GM06990 (cell line): ENCODE measurements around the gene NDST3.

Source experiments
- DNase-seq: peaks from one replicate; pipeline ENCODE4 v3.0.0-alpha.2; 2011; ENCODE audit not compliant: insufficient read length; ENCODE audit errors: extremely low read depth
- H3K27me3 ChIP-seq: replicated peaks from 2 replicates; pipeline ENCODE4 v1.6.0; 2011; ENCODE audit warnings: low read length; ENCODE audit not compliant: control insufficient read depth, insufficient read depth
- H3K36me3 ChIP-seq: 2 replicates; pipeline ENCODE4 v1.5.1; 2011; ENCODE audit warnings: low read length; ENCODE audit not compliant: control insufficient read depth, insufficient read depth
- H3K4me3 ChIP-seq: replicated peaks from 2 replicates; pipeline ENCODE4 v1.5.1; 2011; ENCODE audit warnings: low read depth, mild to moderate bottlenecking, control low read depth, low read length
- TF ChIP-seq, protein P1 (sequence below): IDR thresholded peaks from 2 replicates; pipeline ENCODE4 v1.5.1; 2011; ENCODE audit warnings: low read length, control low read depth, mild to moderate bottlenecking, inconsistent platforms; ENCODE audit not compliant: insufficient read depth, poor library complexity, severe bottlenecking

Gene NDST3

DNA sequence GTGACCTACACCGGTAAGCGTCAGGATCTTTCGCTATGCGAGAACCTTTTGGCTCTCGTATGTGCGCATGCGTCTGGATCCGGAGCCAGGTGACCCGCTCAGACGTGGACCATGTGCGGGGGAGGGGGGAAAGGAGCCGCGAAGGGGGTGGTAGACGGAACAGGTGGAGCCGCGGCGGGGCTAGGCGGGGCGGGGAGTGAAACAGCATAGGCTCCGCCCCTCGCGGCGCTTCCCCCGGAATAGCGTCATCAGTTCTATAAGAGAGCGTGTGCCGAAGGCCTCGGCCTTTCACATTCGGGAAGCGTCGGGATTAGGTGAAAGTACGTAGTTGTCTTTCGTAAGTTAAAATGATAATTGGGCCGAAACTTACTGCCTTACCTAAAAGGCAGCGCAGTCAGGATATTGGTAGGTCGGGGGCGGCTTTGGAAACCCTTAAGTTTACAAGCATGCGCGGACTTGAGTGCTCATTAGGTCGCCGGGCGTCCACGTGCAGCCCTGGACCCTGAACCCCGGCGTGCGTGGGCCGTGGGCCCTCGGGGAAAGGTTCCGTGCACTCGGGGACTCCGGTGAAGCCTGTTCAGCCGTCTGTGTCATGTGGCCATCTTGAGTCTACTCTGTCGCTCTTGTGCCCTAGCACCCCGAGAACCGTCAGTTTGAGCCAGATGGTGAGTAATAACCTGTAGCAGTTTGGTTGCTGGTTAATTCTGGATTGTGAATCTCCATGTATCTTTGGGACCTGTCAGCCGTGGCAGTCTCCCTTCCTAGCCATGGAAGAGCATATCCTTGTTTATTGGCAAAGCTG is 244.4 kb downstream of the NDST3 start:
- TF ChIP-seq, protein P1, sequence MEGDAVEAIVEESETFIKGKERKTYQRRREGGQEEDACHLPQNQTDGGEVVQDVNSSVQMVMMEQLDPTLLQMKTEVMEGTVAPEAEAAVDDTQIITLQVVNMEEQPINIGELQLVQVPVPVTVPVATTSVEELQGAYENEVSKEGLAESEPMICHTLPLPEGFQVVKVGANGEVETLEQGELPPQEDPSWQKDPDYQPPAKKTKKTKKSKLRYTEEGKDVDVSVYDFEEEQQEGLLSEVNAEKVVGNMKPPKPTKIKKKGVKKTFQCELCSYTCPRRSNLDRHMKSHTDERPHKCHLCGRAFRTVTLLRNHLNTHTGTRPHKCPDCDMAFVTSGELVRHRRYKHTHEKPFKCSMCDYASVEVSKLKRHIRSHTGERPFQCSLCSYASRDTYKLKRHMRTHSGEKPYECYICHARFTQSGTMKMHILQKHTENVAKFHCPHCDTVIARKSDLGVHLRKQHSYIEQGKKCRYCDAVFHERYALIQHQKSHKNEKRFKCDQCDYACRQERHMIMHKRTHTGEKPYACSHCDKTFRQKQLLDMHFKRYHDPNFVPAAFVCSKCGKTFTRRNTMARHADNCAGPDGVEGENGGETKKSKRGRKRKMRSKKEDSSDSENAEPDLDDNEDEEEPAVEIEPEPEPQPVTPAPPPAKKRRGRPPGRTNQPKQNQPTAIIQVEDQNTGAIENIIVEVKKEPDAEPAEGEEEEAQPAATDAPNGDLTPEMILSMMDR = no peak
- Histone ChIP-seq H3K4me3 (peak overlapping the region; percentile 87), H3K27me3 (no peaks in the 10 kb centered on the region), H3K36me3 (peaks cover 9% of the 10 kb centered on the region)
- peak; percentile 97 for DNase-seq

DNA sequence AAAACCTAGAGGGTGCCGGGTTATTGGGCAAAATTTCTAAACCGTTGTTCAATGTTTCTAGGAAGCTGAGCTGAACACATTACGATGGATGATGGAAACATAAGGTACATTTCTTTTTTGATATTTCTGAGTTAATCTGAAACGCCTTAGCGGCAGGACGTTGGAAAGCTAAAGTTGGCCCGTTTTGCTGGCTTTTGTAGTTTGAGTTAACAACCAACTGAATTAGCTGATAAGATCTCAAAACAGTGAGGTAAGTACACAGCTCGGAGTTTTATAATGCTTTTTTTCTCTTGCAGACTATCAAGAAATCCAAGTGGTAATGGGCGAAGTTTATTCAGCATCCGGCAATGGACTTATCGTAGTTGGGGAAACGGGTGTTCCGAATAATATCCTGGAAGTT is 245.0 kb downstream of the NDST3 start:
- H3K36me3 ChIP-seq = peaks cover 9% of the 10 kb centered on the region
- peak overlapping the region; percentile 87 for H3K4me3 ChIP-seq
- TF ChIP-seq, protein P1 = no peak
- no peak for DNase-seq
- H3K27me3 ChIP-seq = no peaks in the 10 kb centered on the region

DNA sequence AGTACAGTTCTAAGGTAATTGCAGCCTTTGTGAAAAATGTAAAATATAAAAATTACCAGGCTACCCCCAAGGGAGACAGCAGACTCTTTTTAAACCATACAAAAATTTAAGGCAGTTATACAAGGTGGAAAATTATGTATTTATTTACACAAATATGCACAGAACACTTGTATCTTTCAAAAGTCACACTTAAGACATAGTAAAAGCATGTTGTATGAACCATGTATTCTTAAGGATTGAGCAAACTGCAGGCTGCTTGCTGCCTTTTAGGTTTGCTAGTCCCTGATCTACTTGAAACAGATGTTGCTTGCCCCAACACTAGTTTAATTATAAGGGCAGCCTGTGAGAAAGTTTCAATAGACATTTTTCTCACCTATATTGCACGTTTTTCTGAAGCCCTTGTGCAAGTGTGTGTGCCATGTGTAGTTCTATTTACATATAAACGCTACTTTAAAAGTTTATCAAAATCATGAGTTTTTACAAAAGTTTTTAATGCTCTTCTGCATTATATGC is 245.7 kb downstream of the NDST3 start:
- Histone ChIP-seq H3K27me3 (no peaks in the 10 kb centered on the region), H3K4me3 (peak overlapping the region; percentile 87), H3K36me3 (peaks cover 9% of the 10 kb centered on the region)
- TF ChIP-seq, protein P1 = no peak
- DNase-seq = no peak

DNA sequence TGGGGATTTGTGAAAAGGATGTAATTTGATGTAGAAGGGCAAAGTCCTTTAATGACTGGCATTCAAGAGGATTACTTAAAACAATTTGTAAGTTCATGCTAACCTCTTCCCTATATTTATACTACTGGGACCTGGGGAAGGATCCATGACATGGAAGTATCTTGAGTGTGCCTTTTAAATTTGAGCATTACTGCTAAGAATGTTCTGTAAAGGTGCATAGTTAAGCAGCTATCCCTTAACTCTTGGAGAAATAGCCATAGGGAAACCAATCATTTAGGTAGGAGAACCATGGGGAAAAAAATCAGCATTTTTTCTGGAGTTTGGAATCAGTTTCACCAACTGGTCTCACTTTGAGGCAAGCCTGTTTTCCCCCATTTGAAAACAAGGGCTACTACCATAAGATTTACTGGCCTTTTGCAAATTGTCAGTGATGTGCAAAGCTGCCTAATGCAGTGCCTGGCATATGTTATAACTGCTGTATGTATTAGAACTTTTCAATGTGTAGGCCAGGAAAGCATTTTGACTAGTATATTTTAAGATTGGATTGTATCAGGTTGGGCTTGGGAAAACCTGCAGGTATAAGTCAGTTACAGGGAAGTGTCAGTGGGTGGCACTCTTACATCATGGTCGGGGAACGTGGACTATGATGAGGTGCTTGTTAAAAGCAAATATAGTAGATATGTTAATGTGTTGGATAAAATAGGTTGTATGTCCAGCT is 246.4 kb downstream of the NDST3 start:
- H3K27me3 ChIP-seq = no peaks in the 10 kb centered on the region
- TF ChIP-seq, protein P1 = peak; percentile 65
- no peak for DNase-seq
- H3K4me3 ChIP-seq = peak overlapping the region; percentile 87
- H3K36me3 ChIP-seq = peaks cover 9% of the 10 kb centered on the region

DNA sequence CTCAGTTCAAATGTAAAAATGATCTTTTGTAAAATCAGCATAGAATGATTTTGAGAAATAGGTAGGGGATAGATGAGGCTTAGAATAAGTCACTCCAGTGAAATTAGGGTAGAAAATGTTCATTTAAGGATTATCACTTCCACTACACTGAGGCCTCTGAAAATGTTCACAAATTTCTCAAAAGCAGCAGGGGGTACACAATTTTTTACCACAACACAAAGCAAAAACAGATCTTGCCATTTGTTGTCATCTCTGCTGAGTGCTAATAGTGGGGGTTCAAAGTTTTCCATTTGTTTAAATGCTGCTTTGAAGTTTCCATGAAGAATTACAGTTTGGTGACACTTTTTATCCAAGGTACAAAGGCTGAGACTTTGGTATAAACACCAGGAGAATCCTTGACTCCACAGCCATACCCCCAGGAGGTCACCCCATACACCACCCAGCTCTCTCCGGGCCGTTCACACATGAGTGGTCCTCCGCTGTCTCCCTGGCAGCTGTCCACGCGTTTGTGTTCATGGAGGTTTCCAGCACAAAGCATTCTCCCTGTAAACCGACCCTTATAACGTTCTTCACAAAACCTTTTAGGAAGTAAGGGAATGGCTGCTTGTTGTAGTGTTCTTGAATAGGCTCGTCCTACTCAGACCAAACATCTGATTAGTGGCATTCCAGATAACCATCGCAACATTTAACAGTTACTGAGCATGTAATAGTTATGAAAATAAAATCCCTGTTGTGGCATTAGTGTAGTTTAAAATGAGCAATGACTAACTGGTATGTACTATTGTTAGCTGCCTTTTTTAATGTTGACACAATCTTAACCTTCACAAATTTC is 247.5 kb downstream of the NDST3 start:
- no peak overlapping the region for H3K4me3 ChIP-seq
- H3K36me3 ChIP-seq = peaks cover 9% of the 10 kb centered on the region
- H3K27me3 ChIP-seq = no peaks in the 10 kb centered on the region
- DNase-seq = no peak
- TF ChIP-seq, protein P1 = no peak
